Right lobe of liver (tissue), 6 donors: ENCODE data around the gene SYNE1. TPM values are rescaled to one million over a fixed set of nuclear protein-coding genes. Genes with fewer than 3 reads are reported as not detected.

Experiments
- ATAC-seq, 4 donors: fragments of 200-7000 bp; cut with Tn5 transposase; one replicate each; pipeline ENCODE4 v1.9.1; 2020; ENCODE audit warnings: mild to moderate bottlenecking in 4 of 4, moderate library complexity in 4 of 4
- DNase-seq, 3 donors: peaks; one replicate each; pipeline ENCODE4 v3.0.0-alpha.2; 2020
- H3K27ac ChIP-seq, 3 donors: fragments of 200-600 bp; one replicate each; pipeline ENCODE4 v1.8.0; 2022
- H3K27me3 ChIP-seq, 2 donors: fragments of 200-600 bp; one replicate each; pipeline ENCODE4 v1.8.0; 2022
- H3K36me3 ChIP-seq, 4 donors: fragments of 200-600 bp; sonication (generic) in 1 of 4; one replicate each; pipeline versions ENCODE4 v1.5.1 to v1.8.0; 2017 to 2022; ENCODE audit warnings: control low read depth in 1 of 4
- H3K4me1 ChIP-seq, 4 donors: fragments of 200-600 bp; sonication (generic) in 1 of 4; one replicate each; pipeline versions ENCODE4 v1.5.1 to v1.8.0; 2017 to 2022; ENCODE audit warnings: control low read depth in 1 of 4
- H3K4me3 ChIP-seq, 3 donors: fragments of 200-600 bp; one replicate each; pipeline ENCODE4 v1.8.0; 2022
- H3K9me3 ChIP-seq, 4 donors: fragments of 200-600 bp; sonication (generic) in 1 of 4; one replicate each; pipeline versions ENCODE4 v1.5.1 to v1.8.0; 2017 to 2022; ENCODE audit warnings: control low read depth in 1 of 4
- CTCF ChIP-seq, 4 donors: fragments of 200-600 bp in 3 of 4; fragments of 450-650 bp in 1 of 4; IDR thresholded peaks; one replicate each; pipeline versions ENCODE4 v1.5.1 to v1.8.0; 2016 to 2022; ENCODE audit warnings: antibody characterized with exemption in 4 of 4, mild to moderate bottlenecking in 2 of 4
- POLR2A ChIP-seq: fragments of 450-650 bp; IDR thresholded peaks from one replicate; pipeline ENCODE4 v1.6.1; 2017; ENCODE audit warnings: antibody characterized with exemption, mild to moderate bottlenecking
- WGBS: methylation state at CpG from one replicate; pipeline ENCODE4 v1.1.6; 2018; ENCODE audit warnings: low coverage, low lambda C conversion rate; ENCODE audit not compliant: insufficient coverage; ENCODE audit errors: missing lambda C conversion rate; 5-methylcytosine and 5-hydroxymethylcytosine counted together
- intact Hi-C, 2 donors: fragments of 100-400 bp; cut with DNase I; formaldehyde crosslinking; loops; one replicate each; pipeline versions ENCODE4 v1.11.2 to v1.14.1; 2022
- total RNA-seq, 6 experiments: library from RNA; depleted of rRNA in 2 of 6; stranded (reverse); fragments of >200 nt in 2 of 6; fragmentation: NEBNext Ultra II Directional in 3 of 6; extraction: Animal tissue kit (Norgen Biotek cat#: 25700) in 3 of 6; gene quantifications; one replicate each; pipeline versions ENCODE4 v1.1.0 to v1.2.4, GENCODE V29; 2016 to 2023
- donor health status: DM: no; HTN: yes; CAD: no.
- donor health status: DM: no; HTN: no; CAD: no.
- donor health status: DM: no; HTN: no; CAD: no.
- donor health status: DM: no; HTN: yes; CAD: no.
- donor health status: DM: no; HTN: yes; CAD: no.

Gene SYNE1
- total RNA-seq, 6 experiments from 2014 or later, result 22.8 to 43.2 (median 25.0) TPM

GRCh38 chr6:152416652-152417051, 220.5 kb downstream of the SYNE1 start:
- Histone ChIP-seq H3K27ac (no peak overlapping the region), H3K4me3 (no peak overlapping the region), H3K9me3 (no peaks in the 10 kb centered on the region), H3K4me1 (no peaks in the 10 kb centered on the region), H3K36me3 (no peaks in the 10 kb centered on the region), H3K27me3 (no peaks in the 10 kb centered on the region)
- intact Hi-C loops, result no loop called here
- WGBS, result 62% methylated on average over 5 of the region's 8 CpGs
- TF ChIP-seq CTCF (IDR thresholded peaks at IDR 0.05) (no peak), POLR2A (no peak)
- DNase-seq (no peak), ATAC-seq (no peak)

GRCh38 chr6:152404936-152405595, 232.1 kb downstream of the SYNE1 start:
- intact Hi-C loops, result no loop called here
- WGBS, result 64% methylated on average over 6 of the region's 6 CpGs
- no peak for ATAC-seq

GRCh38 chr6:152404086-152404857, 232.9 kb downstream of the SYNE1 start:
- intact Hi-C loops, result no loop called here
- H3K36me3 ChIP-seq, result no peaks in the 10 kb centered on the region
- no peaks in the 10 kb centered on the region for H3K9me3 ChIP-seq
- H3K4me3 ChIP-seq, result no peak overlapping the region
- TF ChIP-seq CTCF (IDR thresholded peaks at IDR 0.05), result no peak
- no peak for TF ChIP-seq POLR2A
- WGBS, result 57% methylated on average over 6 of the region's 6 CpGs
- no peak for DNase-seq
- H3K27ac ChIP-seq, result no peak overlapping the region
- H3K27me3 ChIP-seq, result no peaks in the 10 kb centered on the region
- H3K4me1 ChIP-seq, result no peaks in the 10 kb centered on the region
- ATAC-seq, result no peak

More at GRCh38 chr6:152404936-152405595, 232.1 kb downstream of the SYNE1 start:
- Histone ChIP-seq H3K27ac (no peak overlapping the region), H3K36me3 (no peaks in the 10 kb centered on the region), H3K4me1 (no peaks in the 10 kb centered on the region), H3K27me3 (no peaks in the 10 kb centered on the region), H3K9me3 (no peaks in the 10 kb centered on the region), H3K4me3 (no peak overlapping the region)
- DNase-seq, result no peak
- TF ChIP-seq CTCF (IDR thresholded peaks at IDR 0.05) (no peak), POLR2A (no peak)

GRCh38 chr6:152402791-152403190, 234.4 kb downstream of the SYNE1 start:
- Histone ChIP-seq H3K4me3 (no peak overlapping the region), H3K36me3 (no peaks in the 10 kb centered on the region), H3K4me1 (no peaks in the 10 kb centered on the region), H3K27ac (no peak overlapping the region), H3K27me3 (no peaks in the 10 kb centered on the region), H3K9me3 (no peaks in the 10 kb centered on the region)
- TF ChIP-seq CTCF (IDR thresholded peaks at IDR 0.05) (no peak), POLR2A (no peak)
- DNase-seq (no peak), ATAC-seq (no peak)
- WGBS, result 74% methylated on average over 2 of the region's 2 CpGs
- intact Hi-C loops, result no loop called here
